HG03039 (cell line): ENCODE results near the gene DPYSL5.
"Not testable (repeated sequence)": the region's sequence is repeated elsewhere in the genome, so short reads cannot be mapped to it uniquely, and the experiment has no call there.

ENCODE experiments used
- ATAC-seq: cut with Tn5 transposase; IDR thresholded peaks from one replicate; pipeline ENCODE4 v1.9.1; 2021; ENCODE audit warnings: mild to moderate bottlenecking, moderate library complexity; ENCODE audit not compliant: unreplicated experiment

Gene DPYSL5

DNA sequence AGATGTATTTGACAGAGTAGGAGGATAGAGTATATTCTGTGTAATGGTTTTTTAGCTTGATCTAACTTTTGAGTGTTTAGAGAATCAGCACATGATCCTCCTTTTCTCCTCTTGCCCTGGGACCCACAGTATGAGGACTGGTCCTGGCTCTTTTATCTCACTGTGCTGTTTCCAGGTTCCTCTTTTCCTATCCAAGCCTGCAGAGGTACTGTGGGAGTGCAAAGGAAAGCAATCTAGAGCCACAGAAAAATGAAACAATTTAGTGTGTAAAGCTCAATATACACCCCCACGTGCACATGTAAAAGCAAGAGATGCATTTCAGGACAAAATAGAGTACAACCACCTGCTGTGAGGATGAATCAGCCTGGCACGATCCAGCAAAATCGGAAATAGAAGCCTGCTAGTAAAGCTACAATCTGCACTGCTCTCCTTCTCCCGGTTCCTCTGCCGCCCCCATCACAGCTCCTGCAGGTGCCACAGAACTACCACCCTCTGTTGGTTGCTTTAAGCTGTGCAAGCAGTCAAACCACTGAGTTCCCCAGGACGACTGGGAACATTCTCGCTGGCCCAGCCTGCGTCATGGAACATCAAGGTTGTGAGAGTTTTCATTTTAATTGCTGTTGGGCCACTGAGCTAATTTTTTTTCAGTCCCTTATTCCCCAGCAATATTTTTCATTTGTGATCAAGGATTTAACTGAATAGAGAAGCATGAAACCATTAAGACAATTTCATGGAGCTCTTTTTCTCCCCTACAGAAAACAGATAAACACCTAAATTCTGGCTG lies 74.7 kb downstream of the DPYSL5 start:
- no peak for ATAC-seq

DNA sequence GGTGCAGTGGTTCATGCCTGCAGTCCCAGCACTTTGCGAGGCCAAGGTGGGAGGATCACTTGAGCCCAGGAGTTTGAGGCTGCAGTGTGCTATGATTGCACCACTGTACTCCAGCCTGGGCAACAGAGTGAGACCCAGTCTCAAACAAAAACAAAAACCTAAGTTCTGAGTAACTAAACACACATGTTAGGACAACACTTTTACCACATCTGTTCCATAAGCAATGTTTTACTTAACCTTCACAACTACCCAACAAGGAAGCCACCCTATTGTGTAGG lies 75.2 kb downstream of the DPYSL5 start:
- ATAC-seq: not testable (repeated sequence)

DNA sequence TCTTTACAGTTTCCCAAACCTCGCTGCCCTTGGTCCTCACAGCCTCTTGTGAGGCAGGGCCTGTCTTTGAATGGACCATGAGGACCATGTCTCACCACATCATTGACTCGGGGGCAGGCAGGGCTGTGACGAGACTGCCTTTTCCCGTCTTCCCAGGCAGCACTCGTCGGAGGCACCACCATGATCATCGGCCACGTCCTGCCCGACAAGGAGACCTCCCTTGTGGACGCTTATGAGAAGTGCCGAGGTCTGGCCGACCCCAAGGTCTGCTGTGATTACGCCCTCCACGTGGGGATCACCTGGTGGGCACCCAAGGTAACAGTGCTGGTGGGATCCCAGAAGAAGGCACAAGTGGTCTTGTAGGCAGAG lies 76.8 kb downstream of the DPYSL5 start:
- ATAC-seq: no peak

DNA sequence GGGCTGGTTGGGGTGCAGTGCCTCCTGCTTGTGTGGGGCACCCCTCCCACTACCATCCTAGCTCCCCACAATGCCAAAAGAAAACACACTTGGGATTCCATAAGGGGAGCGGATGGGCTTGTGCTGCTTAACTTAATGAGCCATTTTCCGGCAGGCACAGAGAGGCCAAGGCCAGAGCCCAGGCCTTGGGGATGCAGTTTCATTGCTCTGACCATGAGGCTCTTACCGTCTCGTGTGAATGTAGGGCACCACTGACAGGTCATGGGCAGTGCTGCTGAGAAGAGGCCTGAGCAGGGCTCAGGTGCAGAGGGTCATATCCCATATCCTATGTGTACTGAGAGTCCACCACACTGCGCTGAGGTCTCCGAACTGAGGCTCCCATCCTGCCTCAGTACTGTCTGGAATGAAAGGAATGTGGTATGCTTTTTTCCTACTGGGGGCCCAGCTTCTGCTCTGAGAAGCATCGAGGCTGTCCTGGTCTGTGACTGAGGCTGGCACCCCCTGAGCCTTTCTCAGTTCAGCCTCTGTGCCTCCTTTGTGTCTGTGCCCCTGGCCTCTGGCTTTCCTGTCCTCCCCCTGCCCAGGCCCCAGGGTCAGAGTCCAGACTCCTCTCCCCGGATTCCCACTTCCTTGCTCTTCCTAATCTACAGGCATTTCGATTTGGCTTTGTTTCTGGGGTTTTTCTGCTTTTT lies 77.3 kb downstream of the DPYSL5 start:
- ATAC-seq: no peak

DNA sequence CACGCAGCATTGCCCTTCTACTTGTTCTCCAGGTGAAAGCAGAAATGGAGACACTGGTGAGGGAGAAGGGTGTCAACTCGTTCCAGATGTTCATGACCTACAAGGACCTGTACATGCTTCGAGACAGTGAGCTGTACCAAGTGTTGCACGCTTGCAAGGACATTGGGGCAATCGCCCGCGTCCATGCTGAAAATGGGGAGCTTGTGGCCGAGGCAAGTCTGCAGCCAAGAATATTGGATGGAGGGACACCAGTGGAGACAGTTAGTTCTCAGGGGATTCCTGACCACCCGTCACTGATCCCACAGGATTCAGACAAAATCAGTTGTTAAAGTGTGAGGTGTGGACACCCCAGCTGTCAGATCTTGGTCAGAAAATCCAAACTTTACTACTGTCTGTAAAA lies 79.3 kb downstream of the DPYSL5 start:
- ATAC-seq: no peak

DNA sequence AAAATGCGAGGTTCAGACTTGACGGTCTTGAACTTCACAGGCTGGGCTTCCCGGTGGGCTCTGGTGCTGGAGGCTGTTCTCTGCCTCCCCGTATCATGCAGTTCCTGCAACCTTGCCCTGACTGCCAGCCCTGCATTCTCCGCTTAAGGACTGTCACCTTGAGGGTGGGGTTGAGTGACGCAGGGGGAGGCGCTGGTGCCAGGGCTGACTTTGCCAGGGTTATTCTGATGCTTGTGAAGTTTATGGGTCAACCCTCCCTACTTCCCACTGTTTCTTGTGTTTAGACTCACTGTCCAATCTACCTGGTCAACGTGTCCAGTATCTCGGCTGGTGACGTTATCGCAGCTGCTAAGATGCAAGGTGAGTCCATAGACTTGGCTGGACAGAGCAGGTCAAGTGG lies 85.0 kb downstream of the DPYSL5 start:
- ATAC-seq: no peak

DNA sequence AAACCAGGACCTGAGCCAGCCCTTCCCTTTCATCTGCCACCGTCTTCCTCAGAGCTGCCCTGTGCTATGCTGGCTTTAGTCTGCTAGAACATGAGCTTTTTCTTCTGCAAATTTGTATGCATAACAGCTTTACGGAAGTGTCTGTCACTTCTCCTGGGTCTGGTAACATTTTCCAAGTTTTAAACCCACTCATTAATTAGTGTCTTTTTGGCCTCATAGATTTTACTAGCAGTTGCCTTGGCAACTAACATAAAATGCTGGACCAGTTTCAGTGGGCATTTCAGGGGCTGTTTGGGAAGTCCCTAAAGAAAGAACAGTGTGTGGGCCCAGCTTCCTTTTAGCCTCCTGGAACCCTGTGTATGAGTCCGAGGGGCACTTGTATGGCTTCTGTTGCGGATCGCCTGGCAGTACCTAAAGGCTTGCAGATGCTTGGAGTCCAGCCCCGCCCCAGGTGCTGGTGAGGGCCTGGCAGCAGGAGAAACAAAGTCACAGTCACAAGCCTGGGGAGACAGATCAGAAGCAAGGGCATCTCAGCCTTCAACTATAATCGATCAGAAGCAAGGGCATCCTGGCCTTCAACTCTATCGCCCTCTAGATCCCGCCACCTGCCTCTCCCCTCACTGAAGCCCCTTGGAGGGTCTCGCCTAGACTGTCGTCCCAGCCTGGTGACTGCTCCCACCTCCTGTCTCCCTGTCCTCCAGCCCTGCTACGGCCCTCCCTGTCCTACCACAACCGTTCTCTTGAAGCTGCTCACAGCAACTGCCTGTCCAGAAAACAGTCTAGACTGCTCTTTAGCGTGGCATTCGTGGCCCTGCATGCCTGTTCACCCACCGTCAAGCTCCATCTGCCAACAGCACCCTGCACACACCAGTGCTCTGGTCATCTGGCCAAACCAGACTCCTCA lies 85.8 kb downstream of the DPYSL5 start:
- ATAC-seq: no peak

DNA sequence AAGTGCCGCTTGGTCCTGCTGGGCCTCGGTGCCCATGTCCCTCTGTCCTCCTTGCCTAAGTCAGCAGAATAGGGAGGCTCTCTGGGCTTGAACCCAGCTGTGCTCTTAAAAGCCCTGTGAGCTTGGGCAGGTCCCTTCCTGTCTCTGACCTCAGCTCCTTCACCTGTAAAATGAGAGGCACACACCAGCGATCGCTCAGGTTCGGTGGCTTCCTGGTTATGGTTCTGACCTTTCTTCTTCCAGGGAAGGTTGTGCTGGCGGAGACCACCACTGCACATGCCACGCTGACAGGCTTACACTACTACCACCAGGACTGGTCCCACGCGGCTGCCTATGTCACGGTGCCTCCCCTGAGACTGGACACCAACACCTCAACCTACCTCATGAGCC lies 86.4 kb downstream of the DPYSL5 start:
- no peak for ATAC-seq

DNA sequence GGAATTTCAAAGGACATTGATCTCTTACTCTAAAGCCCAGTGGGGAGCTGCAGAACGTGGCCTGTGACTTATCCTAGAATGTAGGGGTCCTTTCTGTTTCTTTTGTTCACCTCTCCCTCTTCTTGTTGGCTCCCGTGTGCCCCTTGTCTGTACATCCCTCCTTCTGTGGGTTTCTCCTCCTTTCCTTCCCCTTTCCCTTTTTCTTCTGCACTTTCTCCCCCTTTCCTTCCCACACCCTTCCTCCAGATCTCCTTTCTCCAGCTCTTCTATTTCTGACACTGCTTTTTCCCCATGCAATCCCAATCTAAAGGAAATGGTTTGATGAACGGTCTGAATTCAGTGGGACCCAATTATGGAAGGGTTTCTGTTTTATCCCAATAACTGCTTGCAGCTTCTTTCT lies 87.1 kb downstream of the DPYSL5 start:
- ATAC-seq: no peak

DNA sequence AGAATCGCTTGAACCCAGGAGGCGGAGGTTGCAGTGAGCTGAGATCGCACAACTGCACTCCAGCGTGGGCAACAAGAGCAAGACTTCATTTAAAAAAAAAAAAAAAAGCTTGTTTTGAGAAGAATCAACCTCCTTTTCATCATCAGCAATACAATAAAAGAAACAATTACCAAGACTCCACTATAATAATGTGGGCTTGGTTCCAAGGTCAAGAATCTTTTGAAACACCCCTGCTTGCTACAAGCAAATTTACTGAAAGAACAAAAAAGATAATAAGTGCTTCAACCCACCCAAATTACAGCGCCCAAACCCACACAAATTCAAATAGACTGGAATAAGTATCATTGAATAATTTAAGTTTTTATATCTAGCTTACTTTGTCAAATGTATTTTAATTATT lies 88.9 kb downstream of the DPYSL5 start:
- no peak for ATAC-seq

DNA sequence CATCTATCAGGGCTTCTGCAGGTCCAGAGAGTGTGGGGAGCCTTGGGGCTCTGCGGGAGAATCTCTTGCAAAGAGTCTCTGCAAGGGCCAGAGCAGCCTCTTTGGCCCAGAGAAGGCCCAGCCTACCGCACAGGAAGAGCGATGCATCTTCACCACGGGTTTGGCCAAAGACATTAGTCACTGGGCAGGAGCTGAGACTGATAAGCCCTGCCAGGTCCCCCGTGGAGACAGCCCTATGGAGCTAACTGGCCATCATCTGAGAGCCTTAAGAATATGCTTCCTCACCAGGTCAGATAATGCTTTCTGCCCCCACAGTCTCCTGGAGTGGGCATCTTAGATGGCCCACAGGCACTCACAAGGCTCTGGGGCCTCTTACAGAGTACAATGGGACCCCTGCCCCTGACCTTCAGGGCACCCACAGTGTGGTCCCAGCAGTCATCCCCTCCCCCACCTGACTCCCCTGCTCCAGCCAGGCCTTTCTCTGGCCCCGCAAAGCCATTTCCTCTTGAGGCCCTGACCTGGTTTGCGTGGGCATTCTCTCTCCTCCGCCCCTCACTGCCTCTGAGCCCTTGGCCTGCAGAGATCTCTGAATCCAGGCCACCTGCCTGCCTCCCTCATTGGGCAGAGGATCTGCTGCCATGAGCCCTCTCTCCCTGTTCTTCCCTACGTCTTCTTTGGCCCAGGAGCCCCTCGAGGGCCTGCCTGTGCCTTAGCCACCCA lies 90.6 kb downstream of the DPYSL5 start:
- no peak for ATAC-seq

DNA sequence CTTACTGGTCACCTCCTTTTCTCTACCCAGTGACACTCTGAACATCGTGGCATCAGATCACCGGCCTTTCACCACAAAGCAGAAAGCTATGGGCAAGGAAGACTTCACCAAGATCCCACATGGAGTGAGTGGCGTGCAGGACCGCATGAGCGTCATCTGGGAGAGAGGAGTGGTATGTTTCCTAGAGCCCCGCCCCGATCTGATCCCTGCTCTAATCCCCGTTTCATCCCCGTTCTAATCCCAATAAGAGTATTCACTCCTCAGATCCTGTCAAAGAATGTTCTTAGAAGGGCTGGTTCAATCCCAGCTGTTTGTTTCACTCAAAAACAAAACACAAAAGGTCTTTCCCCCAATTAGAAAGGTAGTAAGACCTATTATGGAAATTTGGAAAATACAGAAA lies 92.1 kb downstream of the DPYSL5 start:
- ATAC-seq: no peak

DNA sequence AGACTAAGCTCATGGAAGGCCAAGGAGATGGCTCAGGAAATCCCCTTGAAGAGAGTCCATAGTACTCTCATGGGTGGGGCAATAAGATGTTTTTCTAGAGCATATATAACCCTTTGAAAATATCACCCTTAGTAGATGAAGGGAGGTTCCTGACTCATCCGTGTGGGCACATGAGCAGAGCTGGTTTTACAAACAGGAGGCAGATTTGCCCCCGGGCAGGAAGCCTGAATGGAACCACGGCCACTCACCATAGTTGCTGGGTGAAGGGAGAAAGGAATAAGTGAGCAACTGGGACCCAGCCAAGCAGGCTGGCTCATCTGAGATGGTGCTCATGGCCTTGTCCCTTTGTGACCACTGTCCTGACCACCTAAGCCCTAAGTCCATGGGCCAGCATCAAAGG lies 93.6 kb downstream of the DPYSL5 start:
- no peak for ATAC-seq

DNA sequence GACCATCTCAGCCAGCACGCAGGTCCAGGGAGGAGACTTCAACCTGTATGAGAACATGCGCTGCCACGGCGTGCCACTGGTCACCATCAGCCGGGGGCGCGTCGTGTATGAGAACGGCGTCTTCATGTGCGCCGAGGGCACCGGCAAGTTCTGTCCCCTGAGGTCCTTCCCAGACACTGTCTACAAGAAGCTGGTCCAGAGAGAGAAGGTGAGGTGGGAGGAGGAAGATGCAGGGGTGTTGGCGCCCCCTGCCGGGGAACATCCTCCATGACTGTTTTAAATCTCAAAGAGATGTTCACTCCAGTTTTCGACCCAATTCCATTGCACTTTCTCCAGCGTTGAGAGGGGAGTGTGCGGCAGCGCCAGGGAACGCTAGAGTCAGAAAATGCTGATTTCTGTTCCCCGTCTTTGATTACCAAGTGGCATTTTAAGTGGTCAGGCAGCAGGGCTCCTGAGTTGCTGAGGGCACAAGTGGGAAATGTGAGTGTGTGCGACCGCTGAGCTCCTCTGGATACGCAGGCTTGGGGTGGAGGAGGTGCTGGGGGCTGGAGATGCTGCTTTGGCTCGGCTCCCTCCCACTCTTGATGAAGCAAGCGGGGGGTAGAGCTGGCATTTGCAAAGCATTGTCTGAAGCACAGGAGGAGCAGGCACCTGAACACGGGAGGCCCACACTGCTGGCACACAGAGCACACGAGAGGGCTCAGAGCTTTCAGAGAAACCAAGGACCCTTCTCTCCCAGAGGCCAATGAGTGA lies 94.8 kb downstream of the DPYSL5 start:
- ATAC-seq: no peak

DNA sequence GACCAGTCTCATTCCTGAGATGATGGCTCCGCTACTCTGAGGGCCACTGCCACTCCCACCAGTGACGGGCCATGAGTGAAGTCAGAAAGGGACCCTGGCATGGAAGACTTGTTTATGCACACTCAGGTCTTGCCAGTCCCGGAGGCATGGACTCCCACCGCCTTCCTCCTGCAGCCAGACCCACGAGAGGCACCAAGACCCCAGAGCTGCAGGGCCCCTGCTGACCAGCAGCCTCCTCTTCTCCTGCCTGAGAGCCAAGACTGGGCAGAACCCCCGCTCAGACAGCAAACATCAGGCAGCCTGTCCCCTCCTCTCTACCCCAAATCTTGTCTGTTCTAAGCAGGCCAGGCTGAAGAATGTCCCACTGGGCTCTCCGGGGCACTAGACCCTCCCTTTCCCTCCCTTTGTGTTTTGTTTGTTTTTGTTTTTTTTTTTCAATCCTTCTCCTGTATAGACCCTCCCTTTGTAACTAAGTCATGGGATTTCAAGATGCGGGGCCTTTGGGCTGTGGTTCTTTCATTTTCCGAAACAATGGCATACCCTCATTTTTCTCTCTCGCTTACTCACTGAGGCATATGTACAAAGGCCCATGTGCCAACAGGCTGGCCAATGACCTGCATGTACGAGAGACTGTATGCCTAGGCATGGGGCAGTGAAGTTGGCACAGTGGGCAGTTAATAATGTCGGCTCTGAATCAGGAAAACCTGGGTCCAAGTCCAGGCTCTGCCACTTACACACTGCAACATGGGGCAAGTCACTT lies 98.2 kb downstream of the DPYSL5 start:
- no peak for ATAC-seq

DNA sequence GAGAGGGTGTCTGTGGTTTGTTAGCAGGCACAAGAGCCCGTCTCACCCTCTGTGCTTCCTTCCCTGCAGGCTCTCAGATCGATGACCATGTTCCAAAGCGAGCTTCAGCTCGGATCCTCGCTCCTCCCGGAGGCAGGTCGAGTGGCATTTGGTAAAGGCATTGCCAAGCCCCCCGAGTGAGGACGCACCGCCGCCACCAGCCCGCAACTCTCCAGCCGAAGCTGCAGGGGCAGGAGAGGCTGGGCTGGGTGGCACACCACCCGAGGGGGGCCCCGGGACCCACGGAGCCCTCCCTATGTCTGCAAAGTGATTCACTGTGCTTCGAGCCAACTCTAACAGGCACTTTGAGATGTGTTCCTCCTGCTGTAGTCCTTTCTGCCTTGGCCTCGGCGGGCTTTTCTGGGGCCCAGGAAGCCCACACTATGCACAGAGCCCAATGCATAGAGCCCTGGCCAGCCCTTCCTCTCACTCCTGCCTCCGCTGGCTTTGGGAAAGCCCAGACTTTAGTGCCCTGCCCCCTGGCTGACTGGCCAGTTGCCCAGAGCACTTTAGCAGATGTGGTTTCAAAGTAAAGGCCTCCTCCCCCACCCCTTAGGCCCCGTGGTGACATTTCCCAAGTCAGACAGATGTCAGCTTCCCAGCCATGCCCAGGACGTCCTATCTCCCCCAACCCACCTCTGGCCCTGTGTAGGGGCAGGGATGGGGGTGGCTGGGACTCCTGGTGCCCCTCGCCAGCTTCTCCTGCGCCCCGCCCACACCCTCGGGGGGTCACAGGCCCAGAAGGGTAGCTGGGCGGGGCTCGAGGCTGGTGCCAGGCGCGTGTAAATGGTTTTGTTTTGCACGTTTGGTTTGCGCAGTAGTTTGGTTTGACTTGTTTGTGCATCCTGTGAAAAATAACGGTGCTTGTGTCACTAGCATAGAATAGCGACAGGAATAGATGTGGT lies 99.2 kb downstream of the DPYSL5 start:
- ATAC-seq: no peak

DNA sequence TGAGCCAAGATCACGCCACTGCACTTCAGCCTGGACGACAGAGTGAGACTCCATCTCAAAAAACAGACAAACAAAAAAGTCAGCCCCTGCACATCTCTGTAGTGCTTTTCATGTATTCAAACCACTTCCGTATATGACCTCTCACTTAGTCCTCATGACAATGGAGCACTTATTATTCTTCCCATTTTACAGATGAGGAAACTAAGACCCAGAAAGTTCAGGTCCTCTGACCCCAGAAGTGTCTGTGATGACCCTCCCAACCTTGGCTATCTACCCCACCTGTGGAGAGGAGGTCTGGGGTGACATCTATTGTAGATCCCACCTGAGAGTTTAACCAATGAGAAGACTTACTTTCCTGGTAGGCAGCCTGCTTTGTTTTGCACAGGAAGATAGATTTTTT lies 100.9 kb downstream of the DPYSL5 start:
- ATAC-seq: no peak

DNA sequence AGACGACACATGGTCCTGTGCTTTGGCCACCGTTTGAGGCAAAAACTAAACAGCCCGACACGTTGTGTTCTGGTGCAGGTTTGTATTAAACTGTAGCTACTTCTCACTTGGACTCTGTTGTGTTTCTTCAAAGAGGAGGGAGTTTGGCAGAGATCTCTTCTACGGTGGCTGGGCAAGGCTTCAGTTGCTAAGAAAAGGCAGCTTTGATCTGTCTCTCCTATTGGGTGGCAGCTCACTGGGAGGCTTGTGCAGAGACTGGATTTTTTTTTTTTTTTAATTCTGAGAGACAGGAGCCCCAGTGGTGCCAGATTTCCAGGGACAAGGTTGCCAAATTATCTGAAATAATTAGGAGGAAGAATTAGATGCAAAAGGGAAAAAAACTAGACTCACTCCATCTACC lies 102.3 kb downstream of the DPYSL5 start:
- ATAC-seq: no peak

DNA sequence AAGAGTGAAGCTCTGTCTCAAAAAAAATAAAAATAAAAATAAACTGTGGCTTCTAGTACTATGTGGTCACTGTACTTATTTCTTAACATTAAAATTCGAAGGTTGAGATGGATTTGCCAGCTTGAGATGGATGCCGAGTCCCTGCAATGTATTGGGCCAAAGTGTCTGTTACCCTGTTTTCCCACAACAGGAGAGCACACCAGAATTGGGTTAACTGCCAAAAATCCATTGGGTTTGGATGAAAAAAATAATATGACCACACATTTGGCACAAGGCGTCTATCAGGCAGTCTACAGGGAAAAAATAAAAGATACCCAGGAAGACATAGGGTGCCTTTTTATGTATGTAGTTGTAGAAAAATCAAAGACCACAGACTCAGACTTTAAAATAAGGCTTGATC lies 103.3 kb downstream of the DPYSL5 start:
- no peak for ATAC-seq
